ENCODE measurements around the gene LCOR.

The LCOR gene

DNA sequence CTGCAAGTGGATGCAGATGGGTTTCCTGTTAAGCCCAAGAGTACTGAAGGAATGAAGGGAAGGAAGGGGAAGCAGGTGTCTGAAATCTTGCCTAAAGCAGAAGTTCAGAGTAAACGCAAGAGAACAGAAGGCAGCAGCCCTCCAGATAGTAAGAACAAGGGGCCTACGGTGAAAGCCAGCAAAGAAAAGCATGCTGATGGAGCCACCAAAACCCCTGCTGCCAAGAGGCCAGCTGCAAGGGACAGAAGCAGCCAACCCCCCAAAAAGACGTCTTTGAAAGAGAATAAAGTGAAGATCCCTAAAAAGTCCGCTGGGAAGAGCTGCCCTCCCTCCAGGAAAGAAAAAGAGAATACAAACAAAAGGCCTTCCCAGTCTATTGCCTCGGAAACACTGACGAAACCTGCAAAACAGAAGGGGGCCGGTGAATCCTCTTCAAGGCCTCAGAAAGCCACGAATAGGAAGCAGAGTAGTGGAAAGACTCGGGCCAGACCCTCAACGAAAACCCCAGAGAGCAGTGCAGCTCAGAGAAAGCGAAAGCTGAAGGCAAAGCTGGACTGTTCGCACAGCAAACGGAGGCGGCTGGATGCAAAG is 152.5 kb downstream of the LCOR start:
- peak in 8 of 56 donors; percentile 4 to 40 (median 26) for DNase-seq

DNA sequence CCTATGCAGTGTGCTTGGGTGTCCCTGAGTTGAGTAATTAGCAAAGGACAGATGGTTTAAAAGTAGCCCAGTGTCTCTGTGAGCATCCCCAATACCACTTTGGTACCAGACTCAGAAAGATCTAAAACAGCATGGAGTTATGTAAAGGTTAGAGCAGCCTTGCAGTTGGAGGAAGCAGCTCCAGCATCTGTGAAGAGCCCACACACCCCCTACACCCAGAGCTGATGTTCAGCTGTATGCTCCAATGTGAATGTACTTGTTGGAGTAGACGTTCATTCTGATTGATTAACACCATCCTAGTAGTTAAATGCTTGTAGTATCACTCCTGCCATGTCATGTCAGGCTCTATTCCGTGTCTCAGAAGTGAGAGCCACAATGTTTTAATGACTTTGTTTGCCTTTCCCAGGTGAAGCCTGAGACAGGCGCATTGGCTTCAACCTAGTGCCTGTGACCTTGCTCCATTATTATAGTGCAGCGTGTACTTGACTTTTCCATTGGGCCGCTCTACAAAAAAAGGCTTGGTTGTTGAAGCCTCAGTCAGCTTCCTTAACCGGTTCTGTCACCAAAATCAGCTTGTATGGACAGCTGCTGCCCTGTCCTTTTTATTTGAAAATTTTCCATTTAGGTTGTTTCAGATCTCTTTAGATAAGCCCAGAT is 154.2 kb downstream of the LCOR start:
- no peak for DNase-seq

DNA sequence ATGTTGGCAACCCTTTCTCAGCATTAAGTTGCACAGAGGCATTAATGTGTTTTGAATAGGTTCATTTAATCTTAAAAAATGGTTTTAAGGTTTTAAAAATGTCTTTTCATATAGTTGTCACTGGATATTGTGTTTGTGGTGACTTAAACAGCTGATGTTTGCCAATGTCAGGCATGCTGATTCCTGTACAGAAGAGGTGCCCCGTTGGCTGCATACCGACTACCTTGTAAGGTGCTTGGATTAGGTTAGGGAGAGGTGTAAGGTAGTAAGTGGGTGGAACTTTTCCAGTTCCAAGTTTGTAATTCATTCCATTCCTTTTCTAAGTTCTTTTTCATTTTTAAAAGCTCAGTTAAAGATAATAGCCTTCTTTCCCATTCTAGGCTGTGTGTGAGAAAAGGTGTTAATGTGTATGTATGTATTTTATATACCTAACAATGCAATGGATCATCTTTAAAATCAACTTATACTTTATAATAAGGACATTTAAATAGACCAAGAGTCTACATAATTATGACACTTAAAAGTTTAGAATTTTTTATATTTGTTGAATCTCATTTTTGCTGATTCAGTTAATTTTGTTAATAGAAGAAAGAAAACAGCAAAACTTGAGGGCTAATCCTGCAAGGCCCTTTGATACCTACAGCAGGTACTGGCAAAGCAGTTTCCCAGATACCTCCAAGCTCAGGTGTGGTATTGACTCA is 155.2 kb downstream of the LCOR start:
- DNase-seq, result no peak

DNA sequence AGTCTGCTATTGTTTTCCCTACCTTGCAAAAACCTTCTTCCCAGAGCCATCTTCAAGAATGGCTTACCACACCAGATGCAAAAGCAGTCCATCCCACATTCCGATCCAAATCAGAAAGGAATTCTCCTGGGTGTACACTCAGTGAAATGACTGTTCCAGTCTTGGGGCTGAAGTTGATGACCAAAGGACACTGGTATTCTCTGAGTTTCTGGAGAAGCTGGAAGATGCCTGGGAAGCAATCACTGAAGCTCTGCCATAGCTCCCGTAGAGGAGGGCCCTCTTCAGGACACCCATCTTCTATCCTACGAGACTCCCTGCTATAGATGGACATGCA is 155.7 kb downstream of the LCOR start:
- DNase-seq, result no peak

DNA sequence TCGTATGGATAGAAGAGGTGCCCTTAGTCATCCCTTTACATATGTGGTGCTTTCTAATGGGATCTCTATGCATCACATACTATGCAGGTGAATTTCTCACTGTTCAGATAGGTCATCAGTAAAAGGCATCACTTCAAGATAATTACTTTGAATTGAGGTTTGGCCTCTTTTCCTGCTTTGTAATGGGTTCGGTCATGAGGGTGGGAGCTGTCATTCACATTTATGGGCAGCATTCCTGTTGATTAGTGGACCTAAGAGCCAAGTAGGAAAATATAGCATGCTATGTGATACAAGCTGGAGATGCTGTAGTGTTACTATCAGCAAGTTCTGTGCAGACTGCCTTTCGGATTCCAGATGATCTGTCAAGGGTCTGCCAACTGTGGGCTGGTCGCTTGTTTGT is 156.3 kb downstream of the LCOR start:
- no peak for DNase-seq

DNA sequence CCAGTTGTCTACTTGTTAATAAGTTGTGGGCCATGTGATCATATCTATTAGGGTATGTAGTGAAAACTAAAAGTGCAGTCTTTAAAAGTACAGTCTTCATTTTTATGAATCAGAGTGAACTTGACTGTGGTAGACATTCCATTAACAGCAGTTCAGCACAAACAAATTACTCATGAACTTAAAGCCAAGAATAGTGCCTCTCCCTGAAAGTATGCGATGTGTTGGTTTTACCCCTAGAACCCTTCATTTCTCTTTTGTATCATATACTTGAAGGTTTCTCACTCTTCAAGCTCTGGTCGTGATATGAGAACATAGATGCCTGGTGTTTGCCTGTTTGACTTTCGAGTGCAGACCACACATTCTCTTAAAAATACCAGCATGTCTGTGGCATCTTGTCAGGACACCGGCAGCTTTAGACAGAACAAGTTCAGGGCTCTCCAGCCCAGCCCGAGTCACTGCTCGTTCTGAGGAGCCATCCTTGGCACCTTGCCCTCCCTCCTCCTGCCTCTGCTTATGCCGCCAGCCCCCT is 159.3 kb downstream of the LCOR start:
- DNase-seq, result no peak

DNA sequence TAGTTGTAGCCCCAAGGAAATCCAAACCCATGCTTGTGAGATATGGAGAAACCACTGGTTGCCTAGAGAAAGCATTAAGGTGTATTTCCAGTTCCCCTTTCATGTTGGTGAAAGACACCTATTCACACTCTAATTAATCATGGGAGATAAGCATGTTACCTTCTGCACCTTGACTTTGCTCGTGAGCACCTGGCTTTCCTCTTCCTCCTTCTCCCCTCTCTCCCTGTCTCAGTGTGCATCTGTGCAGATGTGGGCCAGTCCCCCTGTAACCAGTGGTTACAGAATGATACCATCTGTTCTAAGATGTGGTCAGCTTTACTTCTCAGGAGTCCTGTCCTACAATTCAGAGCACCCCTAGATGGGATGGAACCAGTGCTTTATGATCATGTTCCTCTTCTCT is 160.6 kb downstream of the LCOR start:
- DNase-seq, result no peak

DNA sequence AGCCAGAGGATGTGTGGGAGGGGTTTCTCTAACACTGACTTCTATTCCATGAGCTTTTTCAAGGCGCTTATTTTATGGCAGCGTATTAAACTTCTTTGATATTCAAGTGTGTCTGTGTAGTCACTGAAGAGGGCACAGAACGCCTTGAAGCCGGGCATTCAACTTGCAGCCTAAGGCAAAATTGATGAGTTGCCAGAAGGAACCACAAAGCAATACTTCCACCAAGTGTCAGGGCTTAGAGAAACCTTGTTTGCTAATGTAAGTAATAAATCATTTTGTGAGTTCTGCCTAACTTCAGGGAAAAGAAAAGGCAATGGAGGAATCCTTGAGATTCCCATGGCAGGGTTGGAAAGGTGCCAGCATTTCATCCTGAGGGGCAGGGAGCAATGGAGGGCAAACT is 163.8 kb downstream of the LCOR start:
- peak in 3 of 56 donors; percentile 3 to 16 (median 5) for DNase-seq

DNA sequence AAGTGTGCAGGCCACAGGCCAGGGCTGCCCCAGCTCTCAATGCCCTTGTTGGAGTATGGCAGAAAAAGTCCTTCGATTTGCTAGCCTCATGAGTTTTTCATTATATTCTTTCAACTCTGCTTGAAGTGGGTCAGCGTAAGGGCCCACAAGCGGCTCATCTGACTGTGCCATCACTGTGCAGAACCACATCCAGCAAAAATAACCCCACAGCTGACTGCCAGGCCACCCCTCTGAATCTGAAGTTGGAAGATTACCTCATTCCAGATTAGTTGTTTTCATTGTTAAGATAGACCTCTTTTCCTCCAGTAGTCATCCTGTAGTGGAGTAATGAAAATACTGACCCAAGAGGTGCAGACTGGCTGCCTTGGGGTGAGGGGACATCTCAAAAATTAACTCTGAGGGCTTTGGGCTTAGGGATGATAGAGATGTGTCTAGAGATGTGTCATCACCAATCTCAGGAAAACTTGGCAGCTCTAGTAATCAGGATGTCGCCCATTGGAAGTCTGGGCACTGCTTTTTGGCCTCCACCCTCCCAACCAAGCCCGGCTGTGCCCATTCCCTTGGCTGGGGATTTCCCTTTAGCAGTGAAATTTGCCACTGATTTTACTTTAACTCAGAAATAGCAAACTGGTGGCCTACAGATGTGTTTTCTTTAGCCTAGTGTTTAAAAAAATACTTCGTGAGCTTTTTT is 164.3 kb downstream of the LCOR start:
- no peak for DNase-seq

DNA sequence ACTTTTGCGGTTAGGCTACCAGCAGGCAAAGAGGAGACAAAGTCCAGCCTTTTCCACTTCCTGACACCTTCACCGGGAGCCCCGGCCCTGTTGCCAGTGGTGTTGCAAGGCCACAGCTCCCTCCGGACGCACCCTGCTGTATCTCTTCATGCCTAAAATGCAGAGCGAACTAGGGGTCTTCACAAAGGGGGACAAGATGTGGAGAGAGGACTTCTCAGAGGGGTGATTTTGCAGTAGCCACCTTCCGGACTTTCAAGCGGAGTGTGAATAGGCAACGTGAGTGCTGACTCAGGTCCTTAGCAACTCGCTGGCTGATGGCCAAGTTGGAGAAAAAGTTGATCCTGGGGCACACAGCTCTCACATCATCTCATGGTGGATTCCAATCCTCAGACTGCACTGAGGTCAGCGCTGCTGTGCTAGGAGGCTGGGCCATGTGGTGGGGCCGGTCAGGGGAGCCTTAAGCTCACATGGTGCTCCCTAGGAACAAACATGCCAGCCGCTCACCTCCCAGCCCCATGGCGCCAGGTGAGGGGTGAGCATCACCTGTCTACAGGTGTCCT is 166.3 kb downstream of the LCOR start:
- DNase-seq, result no peak

DNA sequence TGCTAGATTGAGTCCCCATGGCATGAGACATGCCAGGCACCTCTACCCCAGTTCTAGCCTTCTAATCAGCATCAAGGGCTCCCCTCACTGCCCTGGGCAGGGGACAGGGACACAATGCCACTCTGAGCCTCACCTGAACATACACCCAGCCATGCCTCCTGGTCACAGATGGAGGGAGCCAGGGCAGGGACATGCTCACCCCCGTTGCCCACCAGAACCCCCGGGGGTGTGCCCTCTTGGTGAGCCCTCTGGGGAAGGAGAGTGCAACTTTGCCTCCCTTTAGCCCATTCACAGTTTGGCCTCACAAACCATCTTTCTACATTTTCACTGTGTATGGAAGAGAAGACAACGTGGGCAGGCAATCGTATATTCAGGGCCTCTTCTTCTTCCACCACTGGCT is 167.2 kb downstream of the LCOR start:
- no peak for DNase-seq

DNA sequence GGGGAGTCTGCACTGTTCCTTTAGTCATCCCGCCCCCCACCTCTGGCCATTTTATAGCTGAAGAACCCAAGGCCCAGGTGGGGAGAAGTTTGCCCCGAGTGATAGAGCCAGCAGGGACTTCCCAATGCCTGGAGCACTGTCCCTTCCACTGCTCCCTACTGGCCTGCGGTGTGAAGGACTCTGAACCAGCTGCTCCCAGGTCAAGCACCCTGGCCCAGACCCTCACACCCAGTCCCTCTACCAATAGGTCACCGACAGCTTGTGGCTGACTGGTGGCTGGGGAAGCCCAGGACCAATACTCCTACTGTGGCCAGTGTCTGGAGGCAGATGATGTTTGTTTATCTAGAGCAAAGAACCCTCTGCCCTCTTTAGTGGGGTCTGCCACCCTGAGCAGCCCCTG is 167.9 kb downstream of the LCOR start:
- DNase-seq, result no peak

DNA sequence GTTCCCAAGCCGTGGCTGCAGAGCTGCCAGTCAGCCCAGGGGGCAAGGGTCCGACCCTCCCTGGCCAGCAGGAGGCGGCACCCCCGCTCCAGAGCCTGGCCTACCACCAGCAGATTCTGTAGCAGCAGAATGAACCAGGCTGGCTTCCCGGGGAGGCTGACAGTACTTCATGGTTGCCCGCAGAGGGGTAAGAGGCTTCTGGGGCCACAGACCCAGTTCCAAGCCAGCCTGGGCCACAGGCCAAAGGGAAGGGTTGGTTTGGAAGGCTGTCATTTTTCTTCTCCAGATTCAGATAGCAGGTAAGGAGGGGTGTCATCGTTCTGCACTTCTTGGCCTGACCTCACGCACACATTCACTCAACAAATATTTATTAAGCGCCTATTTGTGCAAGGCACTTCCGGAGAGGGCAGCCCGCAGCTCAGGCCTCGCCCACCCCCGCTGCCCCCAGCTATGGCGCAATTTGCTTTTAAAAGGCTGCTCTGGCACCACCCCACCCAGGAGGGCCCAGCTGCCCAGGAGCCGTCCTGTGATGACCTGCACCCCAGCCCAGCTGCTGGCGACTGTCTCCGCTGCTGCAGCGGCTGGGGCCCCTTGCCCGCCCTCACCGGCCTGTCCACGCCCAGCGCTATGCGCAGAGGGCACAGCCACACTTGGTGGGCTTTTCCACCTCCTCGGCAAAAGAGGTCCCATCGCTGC is 168.5 kb downstream of the LCOR start:
- DNase-seq, result no peak

DNA sequence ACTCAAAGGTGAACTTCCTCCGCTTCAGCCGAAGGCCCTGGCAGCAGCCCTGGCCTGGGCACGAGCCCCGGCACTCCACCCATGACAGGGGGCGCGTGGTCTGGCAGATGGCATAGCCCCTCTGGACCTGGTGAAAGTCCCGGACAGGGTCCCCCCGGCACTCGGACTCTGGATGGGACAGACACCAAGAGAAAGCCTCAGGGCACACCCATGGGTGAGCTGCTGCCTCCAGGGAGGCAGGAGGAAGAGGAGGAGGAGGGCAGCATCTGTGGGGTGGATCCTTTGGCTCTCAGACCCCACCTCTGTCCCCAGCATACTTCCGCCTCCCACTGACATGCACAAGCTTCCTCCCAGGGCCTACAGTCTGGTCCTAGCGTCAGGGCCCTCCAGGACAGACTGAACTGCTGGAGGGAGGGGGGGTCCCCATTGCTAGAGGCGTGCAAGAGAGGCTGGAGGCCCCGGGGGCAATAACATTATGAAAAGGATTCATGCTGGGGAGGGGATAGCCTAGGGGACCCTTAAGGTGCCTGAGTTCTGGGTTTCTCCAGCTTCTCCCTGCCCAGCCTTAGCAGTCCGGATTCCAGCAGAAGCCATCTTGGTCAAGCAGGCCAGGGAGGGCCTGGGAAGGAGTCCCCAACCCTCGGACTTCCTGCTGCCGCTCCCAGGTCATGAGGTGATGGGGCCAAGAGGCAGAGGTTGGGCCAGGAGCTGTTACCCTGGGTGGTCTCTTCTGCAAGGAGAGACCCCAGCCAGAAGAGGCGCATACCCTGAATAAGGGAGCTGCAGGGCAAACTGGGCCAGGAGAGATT is 169.3 kb downstream of the LCOR start:
- DNase-seq, result no peak

DNA sequence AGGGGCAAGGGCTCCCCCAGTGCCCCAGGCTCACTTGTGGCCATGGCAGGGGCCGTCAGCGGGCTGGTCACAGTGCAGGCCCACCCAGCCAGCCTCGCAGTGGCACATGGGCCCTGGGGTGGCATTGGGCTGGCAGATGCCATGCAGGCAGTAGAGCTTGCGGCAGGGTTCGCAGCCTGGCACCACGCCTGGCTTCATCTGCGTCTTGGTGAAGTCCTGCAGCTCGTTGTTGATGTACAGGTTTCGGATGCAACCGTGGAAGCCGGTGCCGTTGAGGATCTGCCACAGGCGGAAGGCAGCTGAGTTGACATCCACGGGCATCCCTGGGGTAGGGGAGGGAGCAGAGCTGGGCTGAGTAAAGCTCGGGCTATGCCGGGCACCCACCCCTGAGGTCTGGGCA is 170.6 kb downstream of the LCOR start:
- no peak for DNase-seq

DNA sequence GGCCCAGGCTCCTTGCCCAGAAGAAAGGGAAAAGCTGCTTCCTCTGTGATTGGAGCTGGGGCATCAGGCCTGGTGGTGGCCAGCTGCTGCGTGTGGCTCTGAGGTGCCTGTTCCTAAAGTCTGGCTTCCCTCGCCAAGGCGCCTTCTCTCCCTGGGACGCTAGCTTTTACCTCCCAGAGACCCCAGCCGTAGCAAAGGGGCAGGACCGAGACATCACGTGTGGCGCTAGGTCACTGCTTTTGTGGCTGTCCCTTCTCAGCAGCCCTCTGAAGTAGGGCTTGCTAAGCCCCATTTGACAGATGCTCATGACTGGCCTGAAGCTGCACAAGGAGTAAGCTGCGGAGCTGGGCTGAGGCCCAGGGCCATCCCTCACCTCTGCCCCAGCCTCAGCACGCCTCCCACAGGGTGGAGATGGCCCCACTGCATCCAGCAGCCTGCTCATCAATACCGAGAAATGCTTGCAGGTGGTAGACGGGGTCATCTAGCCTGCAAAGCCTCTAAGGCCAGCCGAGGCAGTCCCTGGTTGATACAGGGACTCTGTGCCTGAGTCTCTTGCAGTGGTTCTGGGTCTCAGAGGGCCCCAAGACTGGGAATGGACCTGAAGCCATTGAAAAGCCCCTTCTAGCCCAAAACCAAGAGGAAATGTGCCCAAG is 171.2 kb downstream of the LCOR start:
- no peak for DNase-seq

DNA sequence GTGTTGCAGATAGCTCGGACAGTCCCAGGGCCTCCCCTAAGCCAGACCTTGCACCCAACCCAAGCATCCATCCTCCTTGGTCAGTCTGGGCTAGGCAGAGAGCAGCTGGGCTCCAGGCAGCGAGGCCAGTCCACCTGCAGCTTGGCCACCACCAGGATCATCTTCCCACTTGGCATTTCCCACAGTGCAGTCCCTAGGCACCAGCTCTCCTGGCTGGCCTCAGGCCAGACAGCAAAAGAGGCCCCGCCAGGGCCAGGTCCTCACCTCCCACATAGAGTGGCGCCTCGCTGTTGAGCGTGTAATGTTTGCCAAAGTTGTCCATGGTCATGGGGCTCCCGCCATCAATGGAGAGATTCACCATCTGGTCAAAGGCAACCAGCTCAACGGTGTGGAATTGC is 171.7 kb downstream of the LCOR start:
- DNase-seq, result no peak

DNA sequence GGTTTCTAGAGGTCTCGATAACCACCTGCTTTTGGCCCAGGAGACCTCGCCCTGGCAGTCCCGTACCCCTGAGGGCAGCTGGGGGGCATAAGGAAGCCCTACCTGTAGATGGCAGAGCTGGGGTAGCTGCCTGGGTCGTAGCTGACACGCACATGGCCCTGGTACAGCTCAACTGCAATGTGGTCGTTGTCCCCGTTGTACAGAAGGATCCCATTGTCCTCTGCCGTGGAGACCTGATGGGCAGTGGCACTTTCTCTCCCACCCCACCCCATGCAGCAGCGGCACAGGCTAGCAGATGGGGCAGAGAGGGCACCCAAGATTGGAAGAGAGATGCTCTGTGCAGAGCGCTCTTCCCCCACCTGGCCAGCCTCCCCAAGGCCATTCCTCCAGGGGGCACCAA is 172.5 kb downstream of the LCOR start:
- no peak for DNase-seq

DNA sequence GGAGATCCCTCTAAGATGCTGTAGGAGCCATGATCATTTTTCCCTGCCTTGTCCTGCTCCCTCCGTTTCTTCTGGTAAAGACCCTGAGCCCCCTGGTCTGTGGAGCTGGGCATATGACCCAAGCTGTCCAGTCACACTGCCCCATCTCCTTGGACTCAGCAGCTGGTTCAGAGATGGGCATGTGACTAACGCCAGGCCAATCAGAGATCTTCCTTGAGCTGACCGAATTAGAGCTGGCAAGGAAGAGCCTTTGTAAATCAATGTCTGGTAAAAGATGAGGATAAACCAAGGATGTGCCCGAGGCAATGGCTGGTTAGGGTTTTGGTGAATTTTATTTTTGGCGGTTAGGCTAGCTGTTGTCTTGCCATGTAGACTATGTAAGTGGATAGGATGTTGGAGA is 173.3 kb downstream of the LCOR start:
- no peak for DNase-seq

DNA sequence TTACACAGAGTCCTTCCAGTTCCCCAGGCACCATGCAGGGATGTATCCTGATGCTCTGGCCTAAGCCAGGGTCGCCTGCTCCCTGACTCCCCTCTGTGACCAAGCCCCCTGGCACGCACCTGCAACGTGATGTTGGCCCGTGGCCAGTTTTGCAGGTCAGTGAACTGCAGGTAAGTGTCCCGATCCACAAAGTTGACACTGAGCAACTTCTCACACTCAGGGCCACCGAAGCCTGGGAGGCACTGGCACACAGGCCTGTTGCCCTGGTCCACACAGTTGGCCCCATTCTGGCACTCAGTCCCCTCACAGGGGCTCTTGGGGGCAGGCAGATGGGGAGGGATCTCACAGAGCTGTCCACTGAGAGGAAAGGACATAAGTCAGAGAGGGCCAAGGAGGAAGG is 174.3 kb downstream of the LCOR start:
- no peak for DNase-seq

Measured in nucleus accumbens (tissue), 56 donors.